M059J (cell line): ENCODE results near the gene EXOC4. TPM values are rescaled to one million over a fixed set of nuclear protein-coding genes. Genes with fewer than 3 reads are reported as not detected.

Experiments
- DNase-seq: peaks from one replicate; pipeline ENCODE4 v3.0.0-alpha.2; 2012; ENCODE audit warnings: low read depth
- total RNA-seq: library from RNA; depleted of rRNA; stranded (reverse); fragments of >200 nt; shearing (Covaris generic); gene quantifications from 2 replicates; pipeline ENCODE4 v1.2.3, GENCODE V29; 2014

The EXOC4 gene
- total RNA-seq, 1 experiment from 2014 or later: 70.5 TPM

GRCh38 chr7:133491846-133492652 is 239.2 kb downstream of the EXOC4 start:
- peak; percentile 85 for DNase-seq

- DNase-seq: no peak
Observed at GRCh38 chr7:133497061-133497460, 244.2 kb downstream of the EXOC4 start.

- DNase-seq: no peak
Observed at GRCh38 chr7:133501771-133502170, 248.9 kb downstream of the EXOC4 start.

GRCh38 chr7:133502498-133502897 is 249.6 kb downstream of the EXOC4 start:
- no peak for DNase-seq

- DNase-seq: no peak
Observed at GRCh38 chr7:133502972-133503371, 250.1 kb downstream of the EXOC4 start.

GRCh38 chr7:133504825-133505224 is 251.9 kb downstream of the EXOC4 start:
- peak; percentile 50 for DNase-seq

GRCh38 chr7:133509822-133510221 is 256.9 kb downstream of the EXOC4 start:
- DNase-seq: no peak

- no peak for DNase-seq
Observed at GRCh38 chr7:133510326-133511055, 257.6 kb downstream of the EXOC4 start.

- DNase-seq: no peak
Observed at GRCh38 chr7:133511252-133511651, 258.4 kb downstream of the EXOC4 start.

- DNase-seq: no peak
Observed at GRCh38 chr7:133511708-133512107, 258.8 kb downstream of the EXOC4 start.

GRCh38 chr7:133512560-133512959 is 259.7 kb downstream of the EXOC4 start:
- DNase-seq: peak; percentile 97

- peak; percentile 61 for DNase-seq
Observed at GRCh38 chr7:133513608-133514007, 260.7 kb downstream of the EXOC4 start.

GRCh38 chr7:133514551-133514950 is 261.7 kb downstream of the EXOC4 start:
- no peak for DNase-seq

- DNase-seq: no peak
Observed at GRCh38 chr7:133517766-133518165, 264.9 kb downstream of the EXOC4 start.

GRCh38 chr7:133518718-133519117 is 265.8 kb downstream of the EXOC4 start:
- DNase-seq: no peak

- no peak for DNase-seq
Observed at GRCh38 chr7:133520248-133520647, 267.4 kb downstream of the EXOC4 start.

- no peak for DNase-seq
Observed at GRCh38 chr7:133522501-133522900, 269.6 kb downstream of the EXOC4 start.

- no peak for DNase-seq
Observed at GRCh38 chr7:133528796-133529195, 275.9 kb downstream of the EXOC4 start.

GRCh38 chr7:133529861-133530260 is 277.0 kb downstream of the EXOC4 start:
- DNase-seq: no peak

- DNase-seq: peak; percentile 81
Observed at GRCh38 chr7:133530682-133531081, 277.8 kb downstream of the EXOC4 start.

- no peak for DNase-seq
Observed at GRCh38 chr7:133534816-133535215, 281.9 kb downstream of the EXOC4 start.

- no peak for DNase-seq
Observed at GRCh38 chr7:133535308-133535707, 282.4 kb downstream of the EXOC4 start.

GRCh38 chr7:133536450-133536849 is 283.6 kb downstream of the EXOC4 start:
- no peak for DNase-seq
